Loucy (cell line): ENCODE measurements around the gene RIC3.

Experiments used
- H2AFZ ChIP-seq: fragments of 200-600 bp; sonication (generic); 2 replicates; pipeline ENCODE4 v1.6.0; 2016; ENCODE audit warnings: antibody characterized with exemption, mild to moderate bottlenecking, low read length, moderate library complexity
- H3F3A ChIP-seq: fragments of 200-600 bp; 2 replicates; pipeline ENCODE4 v1.6.0; 2016; ENCODE audit warnings: antibody characterized with exemption, low read depth, mild to moderate bottlenecking
- H3K27me3 ChIP-seq: fragments of 200-600 bp; sonication (generic); 2 replicates; pipeline ENCODE4 v1.6.1; 2014; ENCODE audit warnings: low read length, mild to moderate bottlenecking; ENCODE audit not compliant: insufficient read depth, poor library complexity, severe bottlenecking
- H3K36me3 ChIP-seq: fragments of 200-600 bp; sonication (generic); 2 replicates; pipeline ENCODE4 v1.6.1; 2016; ENCODE audit warnings: low read length; ENCODE audit not compliant: insufficient read depth
- H3K4me1 ChIP-seq: fragments of 200-600 bp; sonication (generic); 2 replicates; pipeline ENCODE4 v1.5.1; 2014; ENCODE audit warnings: low read length, mild to moderate bottlenecking; ENCODE audit not compliant: insufficient read depth, poor library complexity, severe bottlenecking
- H3K4me2 ChIP-seq: fragments of 200-600 bp; sonication (generic); 2 replicates; pipeline ENCODE4 v1.6.0; 2014; ENCODE audit warnings: antibody characterized with exemption, low read length, low read depth, mild to moderate bottlenecking; ENCODE audit not compliant: poor library complexity, severe bottlenecking
- H3K4me3 ChIP-seq: fragments of 200-600 bp; sonication (generic); 2 replicates; pipeline ENCODE4 v1.5.1; 2014; ENCODE audit warnings: low read length, mild to moderate bottlenecking, mixed read lengths; ENCODE audit not compliant: poor library complexity, severe bottlenecking
- H3K79me2 ChIP-seq: fragments of 200-600 bp; sonication (generic); 2 replicates; pipeline ENCODE4 v1.6.1; 2014; ENCODE audit warnings: low read length; ENCODE audit not compliant: insufficient read depth
- H3K9ac ChIP-seq: fragments of 200-600 bp; sonication (generic); 2 replicates; pipeline ENCODE4 v1.6.0; 2014; ENCODE audit warnings: mild to moderate bottlenecking, low read depth, low read length, moderate library complexity; ENCODE audit not compliant: poor library complexity, severe bottlenecking
- H3K9me2 ChIP-seq: fragments of 200-600 bp; sonication (generic); replicated peaks from 2 replicates; pipeline ENCODE4 v1.6.1; 2016; ENCODE audit warnings: low read depth, low read length, mixed read lengths
- H3K9me3 ChIP-seq: fragments of 200-600 bp; sonication (generic); 2 replicates; pipeline ENCODE4 v1.6.1; 2014; ENCODE audit warnings: mild to moderate bottlenecking, antibody characterized with exemption, low read length, low read depth; ENCODE audit not compliant: insufficient read depth
- H4K20me1 ChIP-seq: fragments of 200-600 bp; sonication (generic); 2 replicates; pipeline ENCODE4 v1.6.0; 2014; ENCODE audit warnings: antibody characterized with exemption, low read length, mild to moderate bottlenecking; ENCODE audit not compliant: insufficient read depth, poor library complexity, severe bottlenecking
- EZH2phosphoT487 ChIP-seq: fragments of 200-600 bp; IDR thresholded peaks from 2 replicates; pipeline ENCODE4 v1.6.1; 2018; ENCODE audit warnings: antibody characterized with exemption, mild to moderate bottlenecking, moderate library complexity, borderline replicate concordance
- TF ChIP-seq, protein P1 (sequence below): fragments of 200-600 bp; sonication (generic); conservative IDR thresholded peaks from 2 replicates; pipeline ENCODE4 v1.5.1; 2014; ENCODE audit warnings: mild to moderate bottlenecking, antibody characterized with exemption, low read length

The RIC3 gene

DNA sequence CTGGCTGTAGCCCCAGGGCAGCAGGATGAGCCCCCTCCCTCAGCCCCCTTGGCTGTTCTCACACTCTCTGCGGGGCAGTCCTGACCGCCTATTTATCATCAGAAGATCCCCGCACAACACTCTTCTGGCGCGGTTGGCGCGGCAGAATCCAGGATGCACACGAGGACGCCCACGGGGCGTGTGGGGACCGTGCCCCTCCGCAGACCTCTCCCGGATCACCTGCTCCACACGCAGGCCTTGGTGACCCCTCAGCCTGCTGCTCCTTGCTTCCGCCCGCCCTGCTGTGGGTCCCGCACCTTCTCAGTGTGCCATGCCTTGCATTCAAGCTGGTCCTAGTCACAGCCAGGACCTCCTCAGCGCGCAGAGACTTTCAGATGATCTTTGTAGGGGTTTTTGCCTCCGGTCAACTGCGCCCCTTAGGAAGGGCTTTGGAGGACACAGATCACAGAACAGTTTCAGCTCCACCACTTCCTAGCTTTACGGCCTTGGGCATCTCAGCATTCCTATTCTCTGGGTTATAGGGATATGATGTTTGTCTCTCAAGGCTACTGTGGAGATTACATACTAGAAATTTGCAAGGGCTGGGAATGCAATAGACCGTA lies 88.7 kb downstream of the RIC3 start:
- Histone ChIP-seq H3K27me3 (no peaks in the 10 kb centered on the region), H3K36me3 (no peaks in the 10 kb centered on the region), H3F3A (no peaks in the 10 kb centered on the region), H3K9me2 (no peaks in the 10 kb centered on the region), H2AFZ (no peak overlapping the region), H3K9ac (no peak overlapping the region), H3K4me2 (no peak overlapping the region), H3K79me2 (no peaks in the 10 kb centered on the region), H4K20me1 (no peaks in the 10 kb centered on the region), H3K4me3 (no peak overlapping the region), H3K4me1 (no peaks in the 10 kb centered on the region), H3K9me3 (no peaks in the 10 kb centered on the region)
- no peak for TF ChIP-seq EZH2phosphoT487
- TF ChIP-seq, protein P1, sequence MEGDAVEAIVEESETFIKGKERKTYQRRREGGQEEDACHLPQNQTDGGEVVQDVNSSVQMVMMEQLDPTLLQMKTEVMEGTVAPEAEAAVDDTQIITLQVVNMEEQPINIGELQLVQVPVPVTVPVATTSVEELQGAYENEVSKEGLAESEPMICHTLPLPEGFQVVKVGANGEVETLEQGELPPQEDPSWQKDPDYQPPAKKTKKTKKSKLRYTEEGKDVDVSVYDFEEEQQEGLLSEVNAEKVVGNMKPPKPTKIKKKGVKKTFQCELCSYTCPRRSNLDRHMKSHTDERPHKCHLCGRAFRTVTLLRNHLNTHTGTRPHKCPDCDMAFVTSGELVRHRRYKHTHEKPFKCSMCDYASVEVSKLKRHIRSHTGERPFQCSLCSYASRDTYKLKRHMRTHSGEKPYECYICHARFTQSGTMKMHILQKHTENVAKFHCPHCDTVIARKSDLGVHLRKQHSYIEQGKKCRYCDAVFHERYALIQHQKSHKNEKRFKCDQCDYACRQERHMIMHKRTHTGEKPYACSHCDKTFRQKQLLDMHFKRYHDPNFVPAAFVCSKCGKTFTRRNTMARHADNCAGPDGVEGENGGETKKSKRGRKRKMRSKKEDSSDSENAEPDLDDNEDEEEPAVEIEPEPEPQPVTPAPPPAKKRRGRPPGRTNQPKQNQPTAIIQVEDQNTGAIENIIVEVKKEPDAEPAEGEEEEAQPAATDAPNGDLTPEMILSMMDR, result no peak

DNA sequence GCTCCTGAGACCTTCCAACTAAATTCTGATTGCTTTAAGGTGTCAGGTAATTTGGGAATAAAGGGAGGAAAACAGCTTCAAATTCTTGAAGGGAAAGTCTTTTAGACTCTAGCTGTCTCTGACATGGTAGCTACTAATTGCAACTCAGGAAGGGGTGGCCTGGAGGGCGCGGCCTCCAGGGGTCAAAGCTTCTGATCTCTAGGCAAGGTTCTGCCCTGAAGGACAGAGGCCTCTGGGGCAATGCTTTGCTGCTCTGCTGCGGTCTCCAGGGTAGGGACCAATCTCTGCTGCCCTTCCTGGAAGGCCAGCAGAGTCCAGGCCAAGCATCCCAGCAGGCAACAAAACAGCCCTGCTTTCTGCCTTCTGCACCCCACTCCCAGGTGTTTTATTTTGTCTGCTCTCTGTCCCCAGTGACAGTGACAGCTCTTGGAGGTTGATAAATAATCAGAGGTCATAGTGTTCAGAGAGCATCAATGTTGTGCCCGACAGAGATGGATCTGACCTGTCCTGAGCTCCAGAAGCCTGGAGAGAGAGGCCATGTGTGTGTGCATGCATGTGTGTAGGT lies 89.6 kb downstream of the RIC3 start:
- Histone ChIP-seq H3K4me1 (no peaks in the 10 kb centered on the region), H3F3A (no peaks in the 10 kb centered on the region), H4K20me1 (no peaks in the 10 kb centered on the region), H3K27me3 (no peaks in the 10 kb centered on the region), H3K79me2 (no peaks in the 10 kb centered on the region), H3K4me2 (no peak overlapping the region), H3K4me3 (no peak overlapping the region), H3K9ac (no peak overlapping the region), H3K9me3 (no peaks in the 10 kb centered on the region), H3K9me2 (no peaks in the 10 kb centered on the region), H2AFZ (no peak overlapping the region), H3K36me3 (no peaks in the 10 kb centered on the region)
- no peak for TF ChIP-seq EZH2phosphoT487
- TF ChIP-seq, protein P1, result no peak

DNA sequence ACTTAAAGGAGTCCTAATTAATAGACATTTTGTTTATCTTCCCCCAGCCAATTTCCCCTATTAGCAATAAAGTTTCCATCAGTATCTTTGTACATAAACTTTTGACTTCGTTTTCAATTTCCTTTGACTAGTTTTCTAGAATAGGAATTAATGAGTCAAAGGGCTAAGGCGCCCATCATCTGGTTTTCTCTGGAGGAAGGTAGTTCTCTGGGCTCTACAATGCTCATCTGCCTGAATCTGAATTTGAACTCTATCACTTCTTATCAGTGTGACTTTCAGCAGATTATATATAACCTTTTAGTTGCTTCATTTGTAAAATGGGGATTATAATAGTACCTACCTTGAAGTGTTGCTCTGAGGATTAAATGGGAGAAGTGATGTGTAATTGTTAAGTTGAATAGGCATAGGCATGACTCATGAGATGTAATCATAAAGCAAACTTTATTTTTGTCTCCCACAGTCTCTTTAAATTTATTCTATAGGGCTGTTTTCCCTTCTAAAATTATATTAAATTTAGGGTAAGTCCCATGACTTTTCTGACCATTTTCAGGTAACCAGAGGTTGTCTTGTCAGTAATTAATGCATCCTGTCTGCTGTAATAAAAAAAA lies 93.6 kb downstream of the RIC3 start:
- Histone ChIP-seq H3K9me2 (no peaks in the 10 kb centered on the region), H3K9me3 (no peaks in the 10 kb centered on the region), H3K79me2 (no peaks in the 10 kb centered on the region), H3F3A (no peaks in the 10 kb centered on the region), H3K9ac (no peak overlapping the region), H3K4me3 (no peak overlapping the region), H2AFZ (no peak overlapping the region), H3K27me3 (no peaks in the 10 kb centered on the region), H3K36me3 (no peaks in the 10 kb centered on the region), H4K20me1 (no peaks in the 10 kb centered on the region), H3K4me1 (no peaks in the 10 kb centered on the region), H3K4me2 (no peak overlapping the region)
- TF ChIP-seq, protein P1, result no peak
- no peak for TF ChIP-seq EZH2phosphoT487
